SK-N-MC (cell line): ENCODE results near the gene ANKRD33B.

ENCODE experiments used
- EZH2 ChIP-seq: fragments of 200-600 bp; sonication (generic); IDR thresholded peaks from one replicate; pipeline ENCODE4 v1.6.1; 2017; ENCODE audit warnings: antibody characterized with exemption
- POLR2AphosphoS5 ChIP-seq: IDR thresholded peaks from 2 replicates; pipeline ENCODE4 v1.6.1; 2012; ENCODE audit warnings: mild to moderate bottlenecking, low read depth, low read length, borderline replicate concordance

DNA sequence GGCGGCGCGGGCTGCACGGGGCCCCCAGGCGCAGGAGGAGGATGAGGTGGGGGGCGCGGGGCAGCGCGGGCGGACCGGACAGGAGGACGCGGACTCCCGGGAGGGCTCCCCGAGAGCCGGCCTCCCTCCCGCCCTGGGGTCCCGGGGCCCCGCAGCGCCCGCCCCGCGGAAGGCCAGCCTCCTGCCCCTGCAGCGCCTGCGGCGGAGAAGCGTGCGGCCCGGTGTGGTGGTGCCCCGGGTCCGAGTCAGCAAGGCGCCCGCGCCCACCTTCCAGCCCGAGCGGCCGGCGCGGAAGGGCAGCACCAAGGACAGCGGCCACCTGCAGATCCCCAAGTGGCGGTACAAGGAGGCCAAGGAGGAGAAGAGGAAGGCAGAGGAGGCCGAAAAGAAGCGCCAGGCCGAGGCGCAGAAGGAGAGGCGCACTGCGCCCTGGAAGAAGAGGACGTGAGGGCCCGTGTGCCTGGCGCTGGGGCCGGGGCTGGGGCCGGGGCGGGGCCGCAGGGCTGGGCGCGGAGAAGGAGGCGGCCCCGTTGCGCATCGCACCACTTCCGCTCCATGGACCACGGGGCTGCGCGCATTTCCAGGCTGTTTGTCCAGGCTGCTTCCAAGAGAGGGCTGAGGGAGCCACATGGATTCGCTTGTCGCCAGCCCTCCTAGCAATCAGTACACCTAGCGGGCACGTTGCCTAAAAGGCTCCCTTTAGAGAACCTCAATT lies 86.0 kb downstream of the ANKRD33B start:
- no peak for TF ChIP-seq POLR2AphosphoS5
- TF ChIP-seq EZH2 = no peak
